Stomach (tissue), 9 donors: ENCODE measurements around the gene KLRD1. TPM values are rescaled to one million over a fixed set of nuclear protein-coding genes. Genes with fewer than 3 reads are reported as not detected.

ENCODE experiments used
- DNase-seq, 2 donors: peaks; one replicate each; pipeline versions ENCODE4 v3.0.0 to v3.0.0-alpha.2; 2013 to 2019
- H3K27ac ChIP-seq, 5 donors: fragments of 200-600 bp in 4 of 5; sonication (generic) in 4 of 5; one replicate each; pipeline ENCODE4 v1.5.1; 2013 to 2019; ENCODE audit warnings: mild to moderate bottlenecking in 1 of 5, moderate library complexity in 1 of 5
- H3K27me3 ChIP-seq, 3 donors: fragments of 200-600 bp; sonication (generic); one replicate each; pipeline ENCODE4 v1.5.1; 2017 to 2019; ENCODE audit warnings: mixed run types in 1 of 3
- H3K36me3 ChIP-seq, 4 donors: fragments of 200-600 bp; sonication (generic); 1 replicate in 3 of 4; 2 replicates in 1 of 4; pipeline ENCODE4 v1.5.1; 2016 to 2019
- H3K4me1 ChIP-seq, 4 donors: fragments of 200-600 bp; sonication (generic); one replicate each; pipeline ENCODE4 v1.5.1; 2016 to 2019
- H3K4me3 ChIP-seq, 4 donors: fragments of 200-600 bp; sonication (generic) in 3 of 4; one replicate each; pipeline ENCODE4 v1.5.1; 2016 to 2019; ENCODE audit warnings: mild to moderate bottlenecking in 1 of 4
- H3K9me3 ChIP-seq, 4 donors: fragments of 200-600 bp; sonication (generic); one replicate each; pipeline ENCODE4 v1.5.1; 2016 to 2019
- CTCF ChIP-seq, 7 experiments: fragments of 450-650 bp in 4 of 7; fragments of 200-600 bp in 3 of 7; sonication (generic) in 3 of 7; IDR thresholded peaks; one replicate each; pipeline ENCODE4 v1.5.1; 2016 to 2019; ENCODE audit warnings: antibody characterized with exemption in 7 of 7, control low read depth in 2 of 7, mild to moderate bottlenecking in 1 of 7
- EP300 ChIP-seq: sonication (generic); formaldehyde crosslinking; IDR thresholded peaks from one replicate; pipeline ENCODE4 v1.6.1; 2017; ENCODE audit warnings: antibody characterized with exemption
- POLR2A ChIP-seq, 4 donors: fragments of 450-650 bp; IDR thresholded peaks; one replicate each; pipeline ENCODE4 v1.6.1; 2016; ENCODE audit warnings: antibody characterized with exemption in 4 of 4, control low read depth in 2 of 4, mild to moderate bottlenecking in 1 of 4, moderate library complexity in 1 of 4
- POLR2AphosphoS5 ChIP-seq, 3 donors: sonication (generic); formaldehyde crosslinking; IDR thresholded peaks; one replicate each; pipeline ENCODE4 v1.6.1; 2016; ENCODE audit warnings: antibody characterized with exemption in 3 of 3
- WGBS, 5 donors: extraction: QIAGEN DNeasy Blood & Tissue Kit in 3 of 5; methylation state at CpG; one replicate each; pipeline versions ENCODE4 v1.1.5 to v1.1.7; 2013 to 2018; 5-methylcytosine and 5-hydroxymethylcytosine counted together
- intact Hi-C: fragments of 100-400 bp; cut with DNase I; formaldehyde crosslinking; loops from one replicate; pipeline ENCODE4 v1.15.1; 2023; ENCODE audit warnings: low total_unique reads
- polyA plus RNA-seq, 3 donors: library from polyadenylated mRNA; stranded (reverse); fragments of 200-250 nt; gene quantifications; one replicate each; pipeline ENCODE4 v1.2.3, GENCODE V29; 2013
- total RNA-seq, 5 donors: library from RNA; depleted of rRNA; stranded (reverse); fragments of >200 nt; gene quantifications; one replicate each; pipeline versions ENCODE4 v1.1.0 to v1.2.3, GENCODE V29; 2014 to 2016
- donor health status: healthy with polysubstance abuse.
- donor health status: Bipolar disorder and iron deficiency.
- donor health status: healthy.

Gene KLRD1
- total and polyA plus RNA-seq, 8 donors, result under 0.01 to 15.4 (median 0.89) TPM; not detected in 1

- Histone ChIP-seq H3K27ac (peak overlapping the region; percentile 62 to 97 (median 93)), H3K27me3 (no peaks in the 10 kb centered on the region), H3K9me3 (no peaks in the 10 kb centered on the region), H3K36me3 (no peaks in the 10 kb centered on the region), H3K4me3 (peak overlapping the region in 1 of 4 donors; percentile 3), H3K4me1 (peaks cover 29 to 62% (median 42%) of the 10 kb centered on the region in 4 donors)
- intact Hi-C loops, result no loop called here
- DNase-seq, result peak in 1 of 2 donors; percentile 21
- TF ChIP-seq EP300, result no peak
- no peak for TF ChIP-seq CTCF (IDR thresholded peaks at IDR 0.05)
- TF ChIP-seq POLR2A (IDR thresholded peaks at IDR 0.05), result no peak
- TF ChIP-seq POLR2AphosphoS5 (IDR thresholded peaks at IDR 0.05), result no peak
- WGBS, 5 donors, result 35 to 47% (median 42%) methylated on average over 3 of the region's 3 CpGs
These were observed 54.7 kb downstream of the KLRD1 start for GRCh38 chr12:10362325-10362724.

- Histone ChIP-seq H3K9me3 (no peaks in the 10 kb centered on the region), H3K4me1 (peaks cover 29 to 65% (median 42%) of the 10 kb centered on the region in 4 donors), H3K27ac (peak overlapping the region; percentile 62 to 97 (median 93)), H3K36me3 (no peaks in the 10 kb centered on the region), H3K4me3 (peak overlapping the region in 2 of 4 donors; percentile 55 to 63), H3K27me3 (no peaks in the 10 kb centered on the region)
- peak in 1 of 2 donors; percentile 37 for DNase-seq
- TF ChIP-seq POLR2A (IDR thresholded peaks at IDR 0.05) (no peak), CTCF (IDR thresholded peaks at IDR 0.05) (no peak), POLR2AphosphoS5 (IDR thresholded peaks at IDR 0.05) (no peak), EP300 (no peak)
- 36 to 52% (median 46%) methylated on average over 9 of the region's 9 CpGs for WGBS, 5 donors
- intact Hi-C loops, result no loop called here
These were observed 55.4 kb downstream of the KLRD1 start for GRCh38 chr12:10362828-10363657.

GRCh38 chr12:10363658-10363913 is 55.9 kb downstream of the KLRD1 start:
- 54 to 82% (median 69%) methylated on average over 5 of the region's 5 CpGs for WGBS, 5 donors
- H3K4me3 ChIP-seq, result peak overlapping the region; percentile 54 to 65 (median 59)
- intact Hi-C loops, result no loop called here
- TF ChIP-seq POLR2A (IDR thresholded peaks at IDR 0.05) (no peak), CTCF (IDR thresholded peaks at IDR 0.05) (no peak), EP300 (no peak), POLR2AphosphoS5 (IDR thresholded peaks at IDR 0.05) (no peak)
- peaks cover 29 to 64% (median 42%) of the 10 kb centered on the region in 4 donors for H3K4me1 ChIP-seq
- peak in 1 of 2 donors; percentile 20 for DNase-seq
- no peaks in the 10 kb centered on the region for H3K27me3 ChIP-seq
- no peaks in the 10 kb centered on the region for H3K36me3 ChIP-seq
- H3K9me3 ChIP-seq, result no peaks in the 10 kb centered on the region
- peak overlapping the region; percentile 88 to 97 (median 93) for H3K27ac ChIP-seq

GRCh38 chr12:10363914-10364814 is 56.5 kb downstream of the KLRD1 start:
- peak; percentile 40 to 83 for DNase-seq
- TF ChIP-seq EP300 (no peak), POLR2A (IDR thresholded peaks at IDR 0.05) (no peak), POLR2AphosphoS5 (IDR thresholded peaks at IDR 0.05) (peak in 1 of 3 donors; percentile 36)
- H3K27me3 ChIP-seq, result no peaks in the 10 kb centered on the region
- H3K4me3 ChIP-seq, result peak overlapping the region; percentile 54 to 65 (median 59)
- no peaks in the 10 kb centered on the region for H3K36me3 ChIP-seq
- H3K27ac ChIP-seq, result peak overlapping the region; percentile 88 to 97 (median 93)
- no peaks in the 10 kb centered on the region for H3K9me3 ChIP-seq
- intact Hi-C loops, result no loop called here
- H3K4me1 ChIP-seq, result peaks cover 29 to 60% (median 42%) of the 10 kb centered on the region in 4 donors
- 12 to 19% (median 17%) methylated on average over 17 to 19 of the region's 19 CpGs for WGBS, 5 donors
